Fibroblast of skin of scalp (primary cell): ENCODE results near the gene ARL5C. TPM values are rescaled to one million over a fixed set of nuclear protein-coding genes. Genes with fewer than 3 reads are reported as not detected.

Source experiments
- DNase-seq: peaks from one replicate; pipeline ENCODE4 v3.0.0-alpha.2; 2013
- polyA plus RNA-seq, 2 experiments: library from polyadenylated mRNA; unstranded; fragments of 120-200 nt; gene quantifications; one replicate each; pipeline ENCODE4 v1.2.1, GENCODE V29; 2013; ENCODE audit not compliant: insufficient read length in 2 of 2

ARL5C gene, protein sequence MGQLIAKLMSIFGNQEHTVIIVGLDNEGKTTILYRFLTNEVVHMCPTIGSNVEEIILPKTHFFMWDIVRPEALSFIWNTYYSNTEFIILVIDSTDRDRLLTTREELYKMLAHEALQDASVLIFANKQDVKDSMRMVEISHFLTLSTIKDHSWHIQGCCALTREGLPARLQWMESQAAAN
- polyA plus RNA-seq (2013, experiment 1 of 2; ENCODE audit: insufficient read length): not detected
- not detected for polyA plus RNA-seq (2013, experiment 2 of 2; ENCODE audit: insufficient read length)

DNA sequence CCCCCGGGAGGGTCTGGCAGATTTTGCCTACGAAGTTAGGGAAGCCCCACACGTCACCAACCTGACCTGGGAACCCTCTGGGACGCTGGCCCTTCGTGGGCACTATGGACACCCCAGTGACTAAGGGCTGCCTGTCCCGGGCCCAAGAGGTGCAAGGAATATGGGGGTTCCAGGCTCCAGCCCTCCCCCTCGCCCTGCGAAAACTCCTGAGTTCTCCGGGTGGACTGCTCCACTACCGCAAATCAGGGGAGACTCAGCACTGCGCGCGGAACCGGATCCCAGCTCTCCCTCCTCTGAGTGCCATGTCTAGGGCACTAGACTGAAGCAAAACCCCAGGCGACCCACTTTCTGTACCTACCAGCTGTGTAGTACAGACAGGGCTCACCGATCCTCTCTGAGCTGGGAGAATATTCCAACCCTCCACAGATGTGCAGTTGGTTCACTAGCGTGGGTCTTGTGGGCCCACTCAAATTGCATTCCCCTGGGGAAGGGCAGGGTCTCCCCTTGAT, at the start of gene ARL5C:
ARL5C (minus strand) TSS at position 321 of the 509 bp plus-strand sequence. CDS start 401 bp downstream, outside the sequence.
- no peak for DNase-seq

- DNase-seq: peak; percentile 25
These were observed 47.9 kb upstream of the ARL5C start for GRCh38 chr17:39213852-39214251.

GRCh38 chr17:39212841-39213480, 47.0 kb upstream of the ARL5C start:
- no peak for DNase-seq

GRCh38 chr17:39212195-39212810, 46.3 kb upstream of the ARL5C start:
- DNase-seq: no peak

- DNase-seq: no peak
These were observed 44.1 kb upstream of the ARL5C start for GRCh38 chr17:39210093-39210434.

- DNase-seq: peak; percentile 72
These were observed 43.5 kb upstream of the ARL5C start for GRCh38 chr17:39209317-39210092.

DNA sequence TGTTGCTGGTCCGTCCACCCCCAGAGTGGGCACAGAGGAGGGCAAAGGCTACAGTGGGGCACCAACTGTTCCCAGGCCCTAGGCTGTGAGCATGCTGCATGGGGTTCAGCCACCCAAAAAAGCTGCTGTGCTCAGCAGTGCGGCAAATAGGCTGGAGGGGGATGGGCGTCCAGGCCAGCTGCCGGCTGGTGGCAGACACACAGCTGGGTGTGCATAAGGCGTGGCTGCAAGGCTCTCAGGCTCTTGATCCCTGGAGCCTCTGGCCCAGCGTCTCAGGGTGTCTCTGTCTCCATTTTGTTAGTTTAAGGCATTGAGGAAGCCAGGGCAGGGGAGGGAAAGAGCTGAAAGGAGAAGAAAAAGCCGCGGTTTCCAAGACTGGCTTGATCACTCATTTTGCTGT, 42.9 kb upstream of the ARL5C start:
- DNase-seq: no peak

DNA sequence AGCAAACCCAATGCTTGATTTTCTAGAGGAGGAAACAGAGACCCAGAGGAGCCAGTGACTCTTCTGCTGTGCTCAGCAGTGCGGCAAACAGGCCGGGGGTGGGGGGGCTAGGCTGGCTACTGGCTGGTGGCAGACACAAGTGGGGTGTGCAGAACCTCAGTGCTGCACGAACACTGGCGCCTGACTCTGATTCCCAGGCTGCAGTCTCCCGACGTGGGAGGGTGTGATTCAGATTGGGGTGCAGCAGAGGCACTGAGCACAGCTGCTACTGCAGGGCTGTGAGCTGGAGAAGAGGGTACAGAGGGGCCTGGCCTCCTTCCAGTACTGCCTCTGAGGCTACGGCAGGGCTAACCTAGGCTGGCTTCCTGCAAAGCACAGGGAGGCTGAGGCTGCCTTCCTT, 42.2 kb upstream of the ARL5C start:
- DNase-seq: no peak

DNA sequence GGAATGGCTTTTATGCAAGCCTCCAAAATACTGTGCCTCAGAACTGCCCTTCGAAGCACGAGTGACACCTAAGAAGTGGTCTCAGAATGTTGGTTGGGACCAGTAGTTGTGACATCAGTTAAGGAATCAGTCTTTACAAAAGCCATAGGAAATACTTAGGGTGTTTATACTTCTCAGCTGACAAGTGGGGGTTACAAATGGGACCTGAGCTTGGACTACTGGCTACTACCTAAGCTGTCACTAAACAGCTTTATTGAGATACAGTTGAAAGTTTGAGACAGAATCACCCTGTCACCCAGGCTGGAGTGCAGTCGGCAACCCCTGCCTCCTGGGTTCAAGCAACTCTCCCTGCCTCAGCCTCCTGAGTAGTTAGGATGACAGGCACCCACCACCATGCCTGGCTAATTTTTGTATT, 39.2 kb upstream of the ARL5C start:
- DNase-seq: no peak

- DNase-seq: no peak
These were observed 38.3 kb upstream of the ARL5C start for GRCh38 chr17:39204245-39204644.

DNA sequence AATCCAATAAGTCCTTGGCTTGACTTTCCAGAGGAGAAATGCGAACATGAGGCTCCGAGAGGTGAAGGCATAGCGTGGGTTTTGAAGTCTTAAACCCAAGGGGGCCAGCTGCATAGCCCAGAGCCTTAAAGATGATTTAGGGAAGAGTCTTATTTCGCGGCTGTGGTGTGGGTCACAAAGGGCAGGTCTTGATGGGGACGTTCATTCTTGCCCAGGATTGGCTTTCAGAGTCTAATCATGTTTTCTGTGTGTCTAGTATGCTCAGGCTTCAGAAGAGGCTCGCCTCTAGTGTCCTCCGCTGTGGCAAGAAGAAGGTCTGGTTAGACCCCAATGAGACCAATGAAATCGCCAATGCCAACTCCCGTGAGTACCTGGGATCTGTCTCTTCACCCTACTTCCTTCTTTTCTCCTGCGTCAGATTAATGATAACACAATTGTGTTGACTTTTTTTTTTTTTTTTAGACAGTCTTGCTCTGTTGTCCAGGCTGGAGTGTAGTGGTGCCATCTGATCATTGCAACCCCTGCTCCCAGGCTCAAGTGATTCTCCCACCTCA, 35.1 kb upstream of the ARL5C start:
- no peak for DNase-seq

- no peak for DNase-seq
These were observed 34.3 kb upstream of the ARL5C start, which contains the start of gene RPL19 for GRCh38 chr17:39200070-39200879. Gene RPL19, plus strand, starts transcription at chr17:39200283. Its CDS starts 62 bp downstream, at chr17:39200345.

GRCh38 chr17:39199820-39200069, 33.8 kb upstream of the ARL5C start:
- DNase-seq: peak; percentile 95

GRCh38 chr17:39198186-39198566, 32.2 kb upstream of the ARL5C start:
- no peak for DNase-seq

DNA sequence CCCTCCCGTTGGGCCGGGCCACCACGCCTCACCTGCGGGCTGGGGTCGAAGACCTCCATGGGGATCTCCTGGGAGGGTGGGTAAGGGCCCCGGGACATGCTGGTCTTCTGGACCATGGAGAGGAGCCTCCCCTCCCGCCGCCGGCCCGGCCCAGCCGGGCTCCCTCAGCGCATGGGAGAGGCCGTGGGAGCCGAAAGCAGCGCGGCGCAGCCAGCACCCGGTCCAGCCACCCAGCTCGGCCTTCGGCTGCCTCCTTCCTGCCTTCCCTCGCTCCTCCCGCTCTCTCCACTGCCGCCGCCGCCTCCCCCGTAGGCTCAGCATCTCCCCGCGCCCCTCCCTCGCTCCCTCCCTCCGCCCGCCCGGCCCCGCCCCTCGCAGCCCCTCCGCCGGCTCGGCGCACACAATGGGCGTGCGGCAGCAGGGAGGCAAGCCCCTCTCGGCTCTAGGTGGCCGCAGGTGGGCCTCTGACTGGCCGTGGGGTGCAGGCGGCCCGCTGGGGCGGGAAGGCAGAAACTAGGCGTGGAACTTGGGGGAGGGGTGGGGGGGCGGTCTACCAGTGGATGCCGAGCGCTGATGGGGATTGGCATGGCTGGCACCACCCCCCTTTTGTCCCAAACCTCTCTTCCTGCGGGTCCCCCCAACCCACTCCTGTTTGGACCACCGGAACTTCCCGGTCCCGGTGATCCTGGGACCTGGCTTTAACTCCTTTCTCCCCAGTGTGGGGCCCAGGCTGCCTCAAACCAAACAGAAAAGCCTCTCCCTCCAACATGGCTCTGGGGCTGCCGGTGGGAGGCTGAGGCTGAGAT, 31.6 kb upstream of the ARL5C start, which contains the start of gene CACNB1:
CACNB1 (minus strand) TSS at position 290 of the 806 bp plus-strand sequence; CDS start at position 116, 174 bp downstream.
- peak; percentile 83 for DNase-seq

DNA sequence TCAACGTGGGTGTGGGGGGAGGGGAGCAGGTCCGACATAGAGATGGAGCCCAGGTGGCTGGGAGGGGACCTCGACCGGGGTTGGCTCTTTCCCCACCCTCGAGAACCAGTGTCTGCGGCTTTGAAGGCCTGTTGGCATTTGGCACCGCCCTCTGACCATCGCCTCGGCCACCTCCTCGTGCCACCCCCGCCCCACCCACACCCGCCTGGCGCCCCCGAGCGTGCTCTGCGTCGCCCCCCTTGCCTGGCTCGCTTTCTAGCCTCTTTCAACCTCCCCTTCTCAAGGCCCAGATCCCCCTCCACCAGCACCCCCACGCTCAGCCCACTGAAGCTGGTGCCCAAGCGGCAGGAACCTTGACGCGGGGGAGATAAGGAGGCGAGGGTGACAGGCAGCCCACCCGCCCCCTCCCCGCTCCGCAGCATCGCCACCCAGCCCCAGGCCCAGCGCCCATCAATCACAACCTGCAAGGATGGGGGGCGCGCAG, 30.9 kb upstream of the ARL5C start:
- DNase-seq: peak; percentile 39

GRCh38 chr17:39196241-39196807, 30.4 kb upstream of the ARL5C start:
- DNase-seq: peak; percentile 26

GRCh38 chr17:39195568-39196160, 29.7 kb upstream of the ARL5C start:
- DNase-seq: no peak

DNA sequence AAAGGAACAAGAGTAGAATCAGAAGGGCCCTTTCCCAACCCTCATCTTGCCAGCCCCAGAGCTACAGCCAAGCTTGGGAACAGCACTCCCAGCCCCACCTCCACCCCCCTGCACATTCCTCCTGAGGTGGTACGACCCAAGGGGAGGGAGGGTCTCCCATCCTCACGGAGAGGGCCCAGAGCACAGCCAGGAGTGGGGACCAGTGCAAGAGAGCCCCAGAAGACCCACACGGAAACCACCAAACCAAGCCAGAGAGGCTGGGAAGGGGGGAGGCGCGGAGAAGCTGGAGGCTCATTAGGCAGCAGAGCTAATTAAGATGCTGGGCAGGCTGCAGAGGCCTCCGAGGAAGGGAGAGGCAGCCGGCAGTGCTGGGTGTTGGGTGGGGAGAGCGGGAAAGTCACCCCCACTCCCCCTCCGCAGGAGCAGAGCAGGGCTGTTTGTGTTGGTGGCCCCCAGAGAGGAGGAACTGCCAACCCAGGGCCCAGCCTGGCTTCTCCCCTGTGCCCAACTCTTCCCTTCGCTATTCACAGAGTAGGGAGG, 29.1 kb upstream of the ARL5C start:
- no peak for DNase-seq
